OCI-LY3 (cell line): ENCODE measurements around the gene LIFR.

ENCODE experiments used
- H2AFZ ChIP-seq: fragments of 200-600, 300-600 bp; shearing (Covaris generic); 2 replicates; pipeline ENCODE4 v1.6.0; 2014; ENCODE audit warnings: antibody characterized with exemption, low read depth, low read length
- H3K27ac ChIP-seq: fragments of 200-600, 300-600 bp; sonication (generic); 2 replicates; pipeline ENCODE4 v1.5.1; 2014; ENCODE audit warnings: mild to moderate bottlenecking, low read length, moderate library complexity, mixed read lengths
- H3K27me3 ChIP-seq: fragments of 200-600, 300-600 bp; sonication (generic); 2 replicates; pipeline ENCODE4 v1.6.1; 2014; ENCODE audit warnings: low read depth, low read length, mixed read lengths
- H3K36me3 ChIP-seq: fragments of 200-600, 300-600 bp; sonication (generic); replicated peaks from 2 replicates; pipeline ENCODE3; 2014; ENCODE audit warnings: low read depth, low read length, mixed read lengths
- H3K4me1 ChIP-seq: fragments of 300-600, 200-600 bp; sonication (generic); 2 replicates; pipeline ENCODE4 v1.6.1; 2014; ENCODE audit warnings: low read length, mixed read lengths
- H3K4me2 ChIP-seq: fragments of 200-600, 300-600 bp; sonication (generic); 2 replicates; pipeline ENCODE4 v1.6.1; 2014; ENCODE audit warnings: low read length, mixed read lengths
- H3K4me3 ChIP-seq: fragments of 300-600, 200-600 bp; sonication (generic); 2 replicates; pipeline ENCODE4 v1.5.1; 2014; ENCODE audit warnings: antibody characterized with exemption, mild to moderate bottlenecking, low read length, moderate library complexity
- H3K79me2 ChIP-seq: fragments of 300-600, 200-600 bp; shearing (Covaris generic); 2 replicates; pipeline ENCODE4 v1.6.1; 2014; ENCODE audit warnings: mild to moderate bottlenecking, low read length, mixed read lengths
- H3K9ac ChIP-seq: fragments of 300-600, 200-600 bp; shearing (Covaris generic); 2 replicates; pipeline ENCODE4 v1.6.0; 2014; ENCODE audit warnings: mild to moderate bottlenecking, low read length, moderate library complexity
- H3K9me3 ChIP-seq: fragments of 200-600, 300-600 bp; shearing (Covaris generic); 2 replicates; pipeline ENCODE4 v1.6.1; 2014; ENCODE audit warnings: low read length, mixed read lengths; ENCODE audit not compliant: insufficient read depth
- H4K20me1 ChIP-seq: fragments of 200-600, 300-600 bp; sonication (generic); 2 replicates; pipeline ENCODE4 v1.6.1; 2016; ENCODE audit warnings: low read length, mixed read lengths; ENCODE audit not compliant: insufficient read depth
- CTCF ChIP-seq: fragments of 200-600, 300-600 bp; sonication (generic); IDR thresholded peaks from 2 replicates; pipeline ENCODE4 v1.5.1; 2014; ENCODE audit warnings: antibody characterized with exemption, low read length, low read depth
- EZH2phosphoT487 ChIP-seq: fragments of 200-600 bp; shearing (Covaris generic); IDR thresholded peaks from 2 replicates; pipeline ENCODE4 v1.6.1; 2018; ENCODE audit warnings: antibody characterized with exemption, mixed run types, low read depth

The LIFR gene

DNA sequence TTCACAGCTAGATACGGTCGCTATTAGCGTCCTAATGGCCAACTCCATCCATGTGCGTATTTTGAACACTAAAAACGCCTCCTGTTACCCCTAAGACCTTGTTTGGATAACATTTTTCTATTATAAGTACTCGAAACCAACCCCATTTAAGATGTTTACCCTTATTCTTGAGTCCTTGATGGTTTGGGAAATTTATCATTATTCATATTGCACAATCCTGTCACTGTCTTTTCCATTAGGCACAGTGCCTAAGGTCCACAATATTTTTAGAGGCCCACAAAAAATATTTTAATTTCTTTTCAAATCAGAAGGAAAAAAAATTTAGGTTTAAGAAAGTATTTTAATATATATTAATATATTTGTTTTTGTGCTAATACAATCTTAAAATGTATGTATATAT is 1.3 kb upstream of the LIFR start:
- Histone ChIP-seq H3K4me3 (no peak overlapping the region), H3K4me2 (no peak overlapping the region), H3K27me3 (0 out of 2 replicates have a peak, but pooled peaks cover 5% of the 10 kb centered on the region), H4K20me1 (no peaks in the 10 kb centered on the region), H3K4me1 (no peaks in the 10 kb centered on the region), H2AFZ (no peak overlapping the region), H3K79me2 (no peaks in the 10 kb centered on the region), H3K36me3 (no peaks in the 10 kb centered on the region), H3K9me3 (no peaks in the 10 kb centered on the region), H3K27ac (no peak overlapping the region), H3K9ac (no peak overlapping the region)
- TF ChIP-seq EZH2phosphoT487 (no peak), CTCF (no peak)

DNA sequence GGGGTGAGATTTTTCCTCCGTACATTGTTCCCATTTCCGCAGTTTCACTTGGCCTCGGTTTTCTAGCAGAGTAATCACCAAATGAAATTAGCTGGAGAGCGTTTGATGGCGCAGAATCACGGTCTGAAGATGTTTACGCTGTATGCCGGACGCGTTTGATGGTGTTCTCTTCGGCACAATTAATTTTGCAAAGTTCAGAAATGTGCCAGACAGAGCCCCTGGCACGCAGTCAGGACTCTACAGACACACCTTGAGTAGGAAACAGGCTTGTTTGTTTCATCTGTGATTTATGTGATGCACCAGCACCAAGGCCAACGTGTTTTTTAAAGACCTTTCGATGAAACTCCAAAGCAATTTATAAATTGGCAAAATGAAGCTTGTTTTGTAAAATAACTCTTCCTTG is 863 bp upstream of the LIFR start:
- Histone ChIP-seq H3K36me3 (no peaks in the 10 kb centered on the region), H3K79me2 (no peaks in the 10 kb centered on the region), H3K4me2 (no peak overlapping the region), H3K4me1 (no peaks in the 10 kb centered on the region), H4K20me1 (no peaks in the 10 kb centered on the region), H3K27me3 (0 out of 2 replicates have a peak, but pooled peaks cover 9% of the 10 kb centered on the region), H3K4me3 (no peak overlapping the region), H2AFZ (no peak overlapping the region), H3K9ac (no peak overlapping the region), H3K9me3 (no peaks in the 10 kb centered on the region), H3K27ac (no peak overlapping the region)
- TF ChIP-seq CTCF (no peak), EZH2phosphoT487 (no peak)

GRCh38 chr5:38556088-38556598 is 303 bp downstream of the LIFR start:
- Histone ChIP-seq H3K36me3 (no peaks in the 10 kb centered on the region), H3K9me3 (no peaks in the 10 kb centered on the region), H3K9ac (no peak overlapping the region), H3K27me3 (0 out of 2 replicates have a peak, but pooled peaks cover 11% of the 10 kb centered on the region), H4K20me1 (no peaks in the 10 kb centered on the region), H3K79me2 (no peaks in the 10 kb centered on the region), H2AFZ (no peak overlapping the region), H3K27ac (no peak overlapping the region), H3K4me3 (no peak overlapping the region), H3K4me1 (no peaks in the 10 kb centered on the region), H3K4me2 (no peak overlapping the region)
- TF ChIP-seq EZH2phosphoT487 (no peak), CTCF (no peak)

DNA sequence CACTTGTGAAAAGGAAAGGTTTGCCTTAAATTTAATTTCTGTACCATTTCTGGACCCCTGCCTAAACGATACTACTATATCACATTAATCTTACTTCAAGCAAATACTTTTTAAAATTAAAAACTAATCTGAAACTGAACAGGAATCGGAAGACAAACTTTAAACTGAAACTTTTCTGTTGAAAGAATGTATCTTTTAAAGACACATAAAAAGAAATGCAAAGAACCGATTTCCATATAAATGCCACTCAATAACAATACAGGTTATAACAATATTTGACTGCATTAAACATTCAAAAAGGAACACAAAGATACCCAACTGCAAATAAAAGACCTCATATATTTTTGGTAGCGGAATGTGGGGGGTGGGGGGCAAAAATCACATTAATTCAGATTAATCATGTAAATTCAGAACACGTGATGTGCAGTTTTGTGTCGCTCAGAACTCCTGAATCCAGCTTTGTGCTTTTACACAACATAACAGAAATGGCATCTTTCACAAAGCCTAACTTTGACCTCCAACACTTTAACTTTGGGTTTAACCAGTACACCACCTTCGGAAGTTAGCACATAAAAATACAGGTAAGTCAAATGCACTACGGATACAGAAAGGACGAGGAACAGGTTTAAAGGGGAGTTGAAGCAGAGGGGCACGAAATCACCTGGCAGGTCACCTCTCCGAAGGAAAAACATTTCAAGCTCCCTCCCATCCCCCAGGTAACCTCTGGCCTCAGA is 925 bp downstream of the LIFR start:
- Histone ChIP-seq H2AFZ (no peak overlapping the region), H3K4me2 (no peak overlapping the region), H3K27me3 (0 out of 2 replicates have a peak, but pooled peaks cover 11% of the 10 kb centered on the region), H3K9ac (no peak overlapping the region), H3K4me1 (no peaks in the 10 kb centered on the region), H3K27ac (no peak overlapping the region), H3K36me3 (no peaks in the 10 kb centered on the region), H3K9me3 (no peaks in the 10 kb centered on the region), H4K20me1 (no peaks in the 10 kb centered on the region), H3K79me2 (no peaks in the 10 kb centered on the region), H3K4me3 (no peak overlapping the region)
- TF ChIP-seq CTCF (no peak), EZH2phosphoT487 (no peak)
